NB4 (cell line): ENCODE data around the gene ALPK3.

ENCODE experiments used
- DNase-seq: peaks from one replicate; pipeline ENCODE4 v3.0.0; 2010; ENCODE audit warnings: low read depth
- H3K4me3 ChIP-seq: one replicate; pipeline ENCODE4 v1.5.1; 2011; ENCODE audit warnings: mild to moderate bottlenecking, low read depth, low read length, moderate library complexity
- MYC ChIP-seq: IDR thresholded peaks from 2 replicates; pipeline ENCODE4 v1.6.1; 2011; ENCODE audit warnings: low read depth, low read length
- POLR2A ChIP-seq: IDR thresholded peaks from 2 replicates; pipeline ENCODE4 v1.6.1; 2011; ENCODE audit warnings: mild to moderate bottlenecking; ENCODE audit not compliant: insufficient read length; ENCODE audit errors: extremely low read depth
- TF ChIP-seq, protein P1 (sequence below): IDR thresholded peaks from one replicate; pipeline ENCODE4 v1.5.1; 2012; ENCODE audit warnings: low read depth, low read length
- TF ChIP-seq, protein P2 (sequence below): IDR thresholded peaks from 2 replicates; pipeline ENCODE4 v1.6.1; 2011; ENCODE audit warnings: low read depth, low read length

Gene ALPK3

DNA sequence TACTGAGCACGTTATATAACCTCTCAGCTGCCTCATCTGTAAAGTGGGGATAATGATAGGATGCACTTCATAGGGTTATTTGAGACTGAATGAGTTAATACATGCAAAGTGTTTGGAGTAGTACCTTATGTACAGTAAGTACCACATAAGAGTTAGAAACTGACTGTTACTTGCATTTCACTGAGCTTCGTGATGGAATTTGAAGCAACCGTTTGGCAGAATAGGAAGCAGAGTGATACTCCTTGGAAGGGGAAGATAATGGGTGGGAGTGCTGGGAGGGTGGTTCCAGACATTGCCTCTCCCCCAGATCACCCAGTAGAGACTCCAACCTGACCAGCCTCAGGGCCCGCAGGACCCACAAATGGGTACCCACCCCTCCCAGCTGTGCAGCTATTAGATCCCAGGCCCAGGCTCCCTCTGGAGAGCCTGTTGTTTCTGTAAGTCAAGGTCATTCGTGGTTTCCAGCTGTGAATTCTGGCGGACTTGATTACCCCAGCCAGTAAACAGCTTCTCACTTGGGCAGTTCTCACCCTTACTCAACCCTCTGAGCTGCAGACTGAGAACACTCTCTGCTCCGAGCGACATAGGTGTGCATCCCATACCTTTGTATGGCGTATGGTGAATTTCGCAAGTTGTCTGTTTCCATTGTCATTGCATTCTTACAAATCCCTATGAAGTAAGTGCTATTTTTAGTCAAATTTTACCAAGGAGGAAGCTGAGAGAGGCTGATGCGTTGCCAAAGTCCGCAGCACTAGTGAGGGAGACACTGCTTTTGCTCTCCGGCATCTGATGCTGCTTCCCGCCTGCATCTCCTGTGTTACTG is 11.1 kb downstream of the ALPK3 start:
- no peak overlapping the region for H3K4me3 ChIP-seq
- TF ChIP-seq MYC (no peak), POLR2A (no peak)
- TF ChIP-seq, protein P1, sequence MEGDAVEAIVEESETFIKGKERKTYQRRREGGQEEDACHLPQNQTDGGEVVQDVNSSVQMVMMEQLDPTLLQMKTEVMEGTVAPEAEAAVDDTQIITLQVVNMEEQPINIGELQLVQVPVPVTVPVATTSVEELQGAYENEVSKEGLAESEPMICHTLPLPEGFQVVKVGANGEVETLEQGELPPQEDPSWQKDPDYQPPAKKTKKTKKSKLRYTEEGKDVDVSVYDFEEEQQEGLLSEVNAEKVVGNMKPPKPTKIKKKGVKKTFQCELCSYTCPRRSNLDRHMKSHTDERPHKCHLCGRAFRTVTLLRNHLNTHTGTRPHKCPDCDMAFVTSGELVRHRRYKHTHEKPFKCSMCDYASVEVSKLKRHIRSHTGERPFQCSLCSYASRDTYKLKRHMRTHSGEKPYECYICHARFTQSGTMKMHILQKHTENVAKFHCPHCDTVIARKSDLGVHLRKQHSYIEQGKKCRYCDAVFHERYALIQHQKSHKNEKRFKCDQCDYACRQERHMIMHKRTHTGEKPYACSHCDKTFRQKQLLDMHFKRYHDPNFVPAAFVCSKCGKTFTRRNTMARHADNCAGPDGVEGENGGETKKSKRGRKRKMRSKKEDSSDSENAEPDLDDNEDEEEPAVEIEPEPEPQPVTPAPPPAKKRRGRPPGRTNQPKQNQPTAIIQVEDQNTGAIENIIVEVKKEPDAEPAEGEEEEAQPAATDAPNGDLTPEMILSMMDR = no peak
- TF ChIP-seq, protein P2, sequence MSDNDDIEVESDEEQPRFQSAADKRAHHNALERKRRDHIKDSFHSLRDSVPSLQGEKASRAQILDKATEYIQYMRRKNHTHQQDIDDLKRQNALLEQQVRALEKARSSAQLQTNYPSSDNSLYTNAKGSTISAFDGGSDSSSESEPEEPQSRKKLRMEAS = no peak
- no peak for DNase-seq

DNA sequence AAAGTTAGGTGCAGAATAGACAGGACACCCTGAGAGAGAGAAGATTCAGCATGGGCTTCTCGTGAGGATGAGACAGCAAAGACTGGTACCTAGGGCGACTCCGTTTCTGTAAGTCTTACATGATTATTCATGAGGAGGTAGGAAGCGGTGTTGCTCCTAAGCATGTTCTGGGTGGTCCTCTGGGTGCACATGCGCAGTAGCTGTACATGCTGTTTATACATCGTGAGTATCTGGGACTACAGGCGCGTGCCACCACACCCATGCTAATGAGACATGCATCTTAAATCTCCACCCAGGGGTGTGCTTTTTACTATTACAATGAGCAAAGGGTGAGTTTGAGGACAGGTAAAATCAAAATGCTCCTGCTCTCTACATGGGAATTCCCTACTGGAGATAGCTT is 12.3 kb downstream of the ALPK3 start:
- TF ChIP-seq POLR2A (no peak), MYC (no peak)
- TF ChIP-seq, protein P2 = no peak
- TF ChIP-seq, protein P1 = no peak
- no peak overlapping the region for H3K4me3 ChIP-seq
- no peak for DNase-seq

DNA sequence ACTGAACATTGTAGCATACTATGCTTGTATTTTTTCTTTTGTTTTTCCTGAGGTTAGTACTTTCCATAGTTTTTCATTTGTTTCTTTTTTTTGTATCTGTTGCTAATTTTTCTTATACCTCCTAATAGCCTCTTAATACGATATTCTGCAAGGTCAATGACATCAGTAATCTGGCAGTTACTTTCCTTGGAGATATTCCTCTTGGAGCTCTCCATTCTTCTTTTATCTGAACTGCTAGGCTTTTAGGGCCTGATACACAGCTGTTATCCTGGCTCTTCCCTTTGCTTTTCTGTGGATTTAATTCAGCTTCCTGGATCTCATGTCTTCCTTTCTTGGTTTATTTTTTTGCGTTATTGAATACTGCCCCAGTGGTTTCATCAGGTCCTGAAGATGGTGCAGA is 12.9 kb downstream of the ALPK3 start:
- TF ChIP-seq POLR2A = no peak
- TF ChIP-seq, protein P2 = no peak
- TF ChIP-seq, protein P1 = no peak
- no peak for TF ChIP-seq MYC
- no peak overlapping the region for H3K4me3 ChIP-seq
- no peak for DNase-seq

DNA sequence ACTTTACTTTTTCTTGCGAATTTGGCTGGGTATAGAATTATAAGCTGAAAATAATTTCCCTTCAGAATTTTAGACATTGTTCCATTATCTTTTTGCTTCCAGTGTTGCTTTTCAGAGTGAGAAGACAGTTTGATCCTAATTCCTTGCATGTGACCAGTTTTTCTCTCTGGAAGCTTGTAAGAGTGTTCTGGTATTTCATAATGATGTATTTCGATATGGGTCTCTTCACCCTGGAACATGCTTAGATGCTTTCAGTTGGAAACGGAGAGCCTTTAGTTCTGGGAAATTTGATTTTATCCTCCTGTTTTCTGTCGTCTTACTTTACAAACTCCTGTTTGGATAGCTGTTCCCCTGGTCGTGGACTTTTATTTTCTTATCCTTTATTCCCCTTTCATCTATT is 13.9 kb downstream of the ALPK3 start:
- DNase-seq = no peak
- TF ChIP-seq, protein P1 = no peak
- TF ChIP-seq, protein P2 = no peak
- no peak for TF ChIP-seq MYC
- H3K4me3 ChIP-seq = no peak overlapping the region

DNA sequence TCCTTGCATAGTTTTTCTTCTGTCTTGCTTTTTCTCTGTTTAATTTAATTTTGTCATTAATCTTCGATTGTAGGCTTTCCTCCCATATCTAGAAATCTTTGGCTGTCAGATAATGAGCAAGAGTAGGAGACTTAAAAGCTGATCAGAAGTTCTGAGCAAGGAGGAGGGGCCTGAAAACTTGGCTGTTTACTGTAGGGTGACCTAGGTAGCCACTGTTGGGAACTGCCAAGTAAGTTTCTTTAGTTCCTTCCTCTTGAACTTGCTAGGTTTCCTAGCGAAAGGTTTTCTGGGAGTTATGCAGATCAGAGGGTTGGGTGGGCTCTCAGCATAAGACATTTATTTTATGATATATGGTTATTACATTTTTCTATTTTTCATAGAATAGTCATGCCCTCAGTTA is 14.5 kb downstream of the ALPK3 start:
- H3K4me3 ChIP-seq = no peak overlapping the region
- TF ChIP-seq, protein P1 = no peak
- TF ChIP-seq POLR2A (no peak), MYC (no peak)
- TF ChIP-seq, protein P2 = no peak
- no peak for DNase-seq
